OCI-LY3 (cell line): ENCODE data around the gene MS4A4E.

Experiments
- EZH2phosphoT487 ChIP-seq: fragments of 200-600 bp; shearing (Covaris generic); IDR thresholded peaks from 2 replicates; pipeline ENCODE4 v1.6.1; 2018; ENCODE audit warnings: antibody characterized with exemption, mixed run types, low read depth
- TF ChIP-seq, protein P1 (sequence below): fragments of 200-600, 300-600 bp; sonication (generic); IDR thresholded peaks from 2 replicates; pipeline ENCODE4 v1.5.1; 2014; ENCODE audit warnings: antibody characterized with exemption, low read length, low read depth

DNA sequence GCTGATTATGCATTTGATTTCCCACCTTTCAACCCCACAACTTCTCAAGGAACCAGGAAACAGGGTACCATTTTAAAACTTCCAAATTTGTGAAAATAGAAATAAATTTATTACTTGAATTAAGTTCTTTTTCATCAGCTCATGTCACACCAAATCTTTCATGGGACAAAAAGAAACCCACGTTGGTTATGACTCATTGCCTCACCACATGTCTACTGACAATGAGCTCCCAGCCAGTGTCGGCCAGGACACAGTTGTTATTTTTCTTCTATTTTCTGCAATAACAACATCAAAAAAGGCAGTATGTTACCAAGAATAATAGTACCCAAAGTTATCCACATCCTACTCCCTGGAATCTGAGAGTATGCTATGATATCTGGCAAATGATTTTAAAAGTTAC, 77.4 kb downstream of the MS4A4E start:
- TF ChIP-seq, protein P1, sequence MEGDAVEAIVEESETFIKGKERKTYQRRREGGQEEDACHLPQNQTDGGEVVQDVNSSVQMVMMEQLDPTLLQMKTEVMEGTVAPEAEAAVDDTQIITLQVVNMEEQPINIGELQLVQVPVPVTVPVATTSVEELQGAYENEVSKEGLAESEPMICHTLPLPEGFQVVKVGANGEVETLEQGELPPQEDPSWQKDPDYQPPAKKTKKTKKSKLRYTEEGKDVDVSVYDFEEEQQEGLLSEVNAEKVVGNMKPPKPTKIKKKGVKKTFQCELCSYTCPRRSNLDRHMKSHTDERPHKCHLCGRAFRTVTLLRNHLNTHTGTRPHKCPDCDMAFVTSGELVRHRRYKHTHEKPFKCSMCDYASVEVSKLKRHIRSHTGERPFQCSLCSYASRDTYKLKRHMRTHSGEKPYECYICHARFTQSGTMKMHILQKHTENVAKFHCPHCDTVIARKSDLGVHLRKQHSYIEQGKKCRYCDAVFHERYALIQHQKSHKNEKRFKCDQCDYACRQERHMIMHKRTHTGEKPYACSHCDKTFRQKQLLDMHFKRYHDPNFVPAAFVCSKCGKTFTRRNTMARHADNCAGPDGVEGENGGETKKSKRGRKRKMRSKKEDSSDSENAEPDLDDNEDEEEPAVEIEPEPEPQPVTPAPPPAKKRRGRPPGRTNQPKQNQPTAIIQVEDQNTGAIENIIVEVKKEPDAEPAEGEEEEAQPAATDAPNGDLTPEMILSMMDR, result no peak
- TF ChIP-seq EZH2phosphoT487, result no peak
